Measurements from ENCODE around the gene DDX42. TPM values are rescaled to one million over a fixed set of nuclear protein-coding genes. Genes with fewer than 3 reads are reported as not detected.

Gene DDX42
- total and polyA plus RNA-seq, 3 experiments from 2014 or later = 16.9 to 122 (median 103) TPM

- DNase-seq = no peak
- Histone ChIP-seq H3K9me3 (ENCODE audit: low read length) (no peaks in the 10 kb centered on the region), H3K27ac (ENCODE audit: low read depth, low read length) (no peak overlapping the region)
These were observed 24.7 kb downstream of the DDX42 start for GRCh38 chr17:63798572-63799106.

DNA sequence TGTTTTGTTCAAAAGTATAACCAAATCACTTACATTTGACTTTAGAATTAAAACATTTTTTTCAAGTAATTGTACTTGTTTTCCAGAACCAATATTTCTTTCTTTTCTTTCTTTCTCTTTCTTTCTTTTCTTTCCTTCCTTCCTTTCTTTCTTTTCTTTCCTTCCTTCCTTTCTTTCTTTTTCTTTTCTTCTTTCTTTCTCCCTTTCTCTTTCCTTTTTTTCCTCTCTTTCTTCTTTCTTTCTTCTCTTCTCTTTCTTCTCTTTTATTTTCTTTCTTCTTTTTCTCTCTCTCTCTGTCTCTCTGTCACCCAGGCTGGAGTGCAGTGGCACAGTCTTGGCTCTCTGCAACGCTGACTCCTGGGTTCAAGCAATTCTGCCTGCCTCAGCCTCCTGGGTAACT is 26.8 kb downstream of the DDX42 start:
- H3K27me3 ChIP-seq (ENCODE audit: insufficient read depth, low read length, poor library complexity, severe bottlenecking) = no peaks in the 10 kb centered on the region
- no peaks in the 10 kb centered on the region for H3K9me3 ChIP-seq (ENCODE audit: low read length)
- DNase-seq = no peak
- peaks cover 60% of the 10 kb centered on the region for H3K36me3 ChIP-seq (ENCODE audit: insufficient read depth, low read length)
- no peaks in the 10 kb centered on the region for H3K27me3 Mint-ChIP-seq
- no peak overlapping the region for H3K4me3 ChIP-seq (ENCODE audit: low read length)
- H3K4me1 Mint-ChIP-seq = peaks cover 0 to 6% (median 1%) of the 10 kb centered on the region in 3 donors
- peak overlapping the region in 1 of 8 donors; percentile 50 for H3K27ac Mint-ChIP-seq
- no peaks in the 10 kb centered on the region for H3K9me3 Mint-ChIP-seq
- H3K4me3 Mint-ChIP-seq = no peak overlapping the region
- H3K36me3 Mint-ChIP-seq = peaks cover 12 to 85% (median 24%) of the 10 kb centered on the region in 3 donors
- POLR2A ChIA-PET = no interaction called here
- H3K4me1 ChIP-seq (ENCODE audit: insufficient read depth, low read length) = no peaks in the 10 kb centered on the region
- no peak overlapping the region for H3K27ac ChIP-seq (ENCODE audit: low read depth, low read length)
- CTCF ChIA-PET = no interaction called here

More at GRCh38 chr17:63798572-63799106, 24.7 kb downstream of the DDX42 start:
- Histone ChIP-seq H3K27me3 (ENCODE audit: insufficient read depth, low read length, poor library complexity, severe bottlenecking) (no peaks in the 10 kb centered on the region), H3K36me3 (ENCODE audit: insufficient read depth, low read length) (peaks cover 61% of the 10 kb centered on the region), H3K4me1 (ENCODE audit: insufficient read depth, low read length) (no peaks in the 10 kb centered on the region), H3K4me3 (ENCODE audit: low read length) (no peak overlapping the region)
- peaks cover 16 to 87% (median 18%) of the 10 kb centered on the region in 3 donors for H3K36me3 Mint-ChIP-seq
- H3K27ac Mint-ChIP-seq = peak overlapping the region in 1 of 8 donors; percentile 4
- no peaks in the 10 kb centered on the region for H3K9me3 Mint-ChIP-seq
- H3K27me3 Mint-ChIP-seq = no peaks in the 10 kb centered on the region
- ChIA-PET CTCF (no interaction called here), POLR2A (no interaction called here)
- H3K4me1 Mint-ChIP-seq = peaks cover 0 to 8% (median 0%) of the 10 kb centered on the region in 3 donors
- no peak overlapping the region for H3K4me3 Mint-ChIP-seq

DNA sequence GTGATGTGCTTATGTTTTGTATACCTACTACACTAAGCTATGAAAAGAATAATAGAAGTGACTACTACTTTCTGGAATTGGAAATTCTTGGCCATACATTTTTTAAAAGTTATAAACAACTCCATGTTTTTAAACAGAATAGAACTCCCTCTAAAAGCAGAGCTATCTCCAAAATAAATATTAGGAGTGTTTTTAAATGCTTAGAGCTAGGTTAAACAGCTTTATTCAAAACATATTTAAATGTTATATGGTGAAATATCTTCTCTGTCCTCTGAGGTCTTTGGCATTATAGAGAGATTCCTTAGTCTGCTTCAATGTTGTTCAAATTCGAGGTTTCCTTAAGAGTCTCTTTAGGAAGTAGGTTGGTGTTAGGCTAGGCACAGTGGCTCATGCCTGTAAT is 30.4 kb downstream of the DDX42 start:
- peak overlapping the region in 5 of 8 donors; percentile 36 to 93 (median 56) for H3K27ac Mint-ChIP-seq
- peaks cover 12 to 80% (median 33%) of the 10 kb centered on the region in 3 donors for H3K36me3 Mint-ChIP-seq
- Histone ChIP-seq H3K27ac (ENCODE audit: low read depth, low read length) (no peak overlapping the region), H3K9me3 (ENCODE audit: low read length) (no peaks in the 10 kb centered on the region), H3K4me1 (ENCODE audit: insufficient read depth, low read length) (no peaks in the 10 kb centered on the region), H3K27me3 (ENCODE audit: insufficient read depth, low read length, poor library complexity, severe bottlenecking) (no peaks in the 10 kb centered on the region), H3K4me3 (ENCODE audit: low read length) (no peak overlapping the region), H3K36me3 (ENCODE audit: insufficient read depth, low read length) (peaks cover 57% of the 10 kb centered on the region)
- ChIA-PET CTCF (no interaction called here), POLR2A (no interaction called here)
- DNase-seq = no peak
- H3K27me3 Mint-ChIP-seq = no peaks in the 10 kb centered on the region
- H3K4me1 Mint-ChIP-seq = peaks cover 0 to 5% (median 3%) of the 10 kb centered on the region in 3 donors
- no peaks in the 10 kb centered on the region for H3K9me3 Mint-ChIP-seq
- H3K4me3 Mint-ChIP-seq = no peak overlapping the region

GRCh38 chr17:63805591-63805990 is 31.6 kb downstream of the DDX42 start:
- Mint-ChIP-seq H3K27ac (peak overlapping the region in 2 of 8 donors; percentile 57 to 66), H3K27me3 (no peaks in the 10 kb centered on the region), H3K9me3 (no peaks in the 10 kb centered on the region), H3K4me1 (peaks cover 0 to 5% (median 3%) of the 10 kb centered on the region in 3 donors), H3K36me3 (peaks cover 4 to 78% (median 41%) of the 10 kb centered on the region in 3 donors), H3K4me3 (no peak overlapping the region)
- DNase-seq = no peak
- ChIA-PET POLR2A (no interaction called here), CTCF (interaction anchor here (0.5 kb wide), 1 partner anchor 43 kb away, joined by 3 read pairs; no protein-coding TSS in a partner anchor)
- Histone ChIP-seq H3K4me3 (ENCODE audit: low read length) (no peak overlapping the region), H3K27me3 (ENCODE audit: insufficient read depth, low read length, poor library complexity, severe bottlenecking) (no peaks in the 10 kb centered on the region), H3K27ac (ENCODE audit: low read depth, low read length) (no peak overlapping the region), H3K9me3 (ENCODE audit: low read length) (no peaks in the 10 kb centered on the region), H3K4me1 (ENCODE audit: insufficient read depth, low read length) (no peaks in the 10 kb centered on the region), H3K36me3 (ENCODE audit: insufficient read depth, low read length) (peaks cover 59% of the 10 kb centered on the region)

- H3K36me3 Mint-ChIP-seq = peaks cover 0 to 92% (median 51%) of the 10 kb centered on the region in 3 donors
These were observed 36.0 kb downstream of the DDX42 start for GRCh38 chr17:63809970-63810369.

DNA sequence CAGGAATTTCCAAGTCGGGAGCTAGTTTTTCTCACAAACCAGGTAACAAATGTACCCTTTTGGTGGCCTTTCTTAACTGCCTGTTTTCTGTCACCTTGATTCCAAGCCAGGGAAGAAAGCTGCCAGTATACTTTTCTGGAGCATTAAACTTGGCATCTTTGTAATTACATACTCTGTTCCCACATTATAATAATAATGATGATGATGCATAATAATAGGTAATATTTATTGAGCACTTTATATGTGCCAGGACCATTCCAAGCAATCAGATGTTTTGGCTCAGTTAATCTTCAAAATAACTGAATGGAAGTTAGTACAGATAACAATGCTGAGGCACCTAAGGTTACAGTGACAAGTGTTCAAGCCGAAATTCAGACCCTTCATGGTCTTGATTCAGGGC is 42.2 kb downstream of the DDX42 start:
- peaks cover 0 to 100% (median 30%) of the 10 kb centered on the region in 3 donors for H3K36me3 Mint-ChIP-seq
- H3K27me3 Mint-ChIP-seq = no peaks in the 10 kb centered on the region
- no peak overlapping the region for H3K27ac ChIP-seq (ENCODE audit: low read depth, low read length)
- no peak overlapping the region for H3K4me3 ChIP-seq (ENCODE audit: low read length)
- H3K9me3 Mint-ChIP-seq = no peaks in the 10 kb centered on the region
- H3K4me3 Mint-ChIP-seq = no peak overlapping the region
- H3K36me3 ChIP-seq (ENCODE audit: insufficient read depth, low read length) = peaks cover 87% of the 10 kb centered on the region
- ChIA-PET CTCF (no interaction called here), POLR2A (interaction anchor here (1.4 kb wide), 1 partner anchor 10 kb away, joined by 3 read pairs; no protein-coding TSS in a partner anchor)
- no peak for DNase-seq
- no peaks in the 10 kb centered on the region for H3K9me3 ChIP-seq (ENCODE audit: low read length)
- H3K27ac Mint-ChIP-seq = peak overlapping the region in 1 of 8 donors; percentile 54
- peaks cover 5% of the 10 kb centered on the region for H3K4me1 ChIP-seq (ENCODE audit: insufficient read depth, low read length)
- no peaks in the 10 kb centered on the region for H3K27me3 ChIP-seq (ENCODE audit: insufficient read depth, low read length, poor library complexity, severe bottlenecking)
- H3K4me1 Mint-ChIP-seq = peaks cover 0 to 6% (median under 1%) of the 10 kb centered on the region in 3 donors

More at GRCh38 chr17:63809970-63810369, 36.0 kb downstream of the DDX42 start:
- no peak overlapping the region for H3K4me3 ChIP-seq (ENCODE audit: low read length)
- H3K27me3 ChIP-seq (ENCODE audit: insufficient read depth, low read length, poor library complexity, severe bottlenecking) = no peaks in the 10 kb centered on the region
- H3K36me3 ChIP-seq (ENCODE audit: insufficient read depth, low read length) = peaks cover 80% of the 10 kb centered on the region
- no peaks in the 10 kb centered on the region for H3K9me3 ChIP-seq (ENCODE audit: low read length)
- H3K27me3 Mint-ChIP-seq = no peaks in the 10 kb centered on the region
- no peaks in the 10 kb centered on the region for H3K9me3 Mint-ChIP-seq
- POLR2A ChIA-PET = no interaction called here
- H3K4me1 ChIP-seq (ENCODE audit: insufficient read depth, low read length) = no peaks in the 10 kb centered on the region
- no peak overlapping the region for H3K27ac ChIP-seq (ENCODE audit: low read depth, low read length)
- no peak for DNase-seq
- no peak overlapping the region for H3K4me3 Mint-ChIP-seq
- peak overlapping the region in 1 of 8 donors; percentile 42 for H3K27ac Mint-ChIP-seq
- H3K4me1 Mint-ChIP-seq = peaks cover 0 to 5% (median 0%) of the 10 kb centered on the region in 3 donors
- CTCF ChIA-PET = no interaction called here

DNA sequence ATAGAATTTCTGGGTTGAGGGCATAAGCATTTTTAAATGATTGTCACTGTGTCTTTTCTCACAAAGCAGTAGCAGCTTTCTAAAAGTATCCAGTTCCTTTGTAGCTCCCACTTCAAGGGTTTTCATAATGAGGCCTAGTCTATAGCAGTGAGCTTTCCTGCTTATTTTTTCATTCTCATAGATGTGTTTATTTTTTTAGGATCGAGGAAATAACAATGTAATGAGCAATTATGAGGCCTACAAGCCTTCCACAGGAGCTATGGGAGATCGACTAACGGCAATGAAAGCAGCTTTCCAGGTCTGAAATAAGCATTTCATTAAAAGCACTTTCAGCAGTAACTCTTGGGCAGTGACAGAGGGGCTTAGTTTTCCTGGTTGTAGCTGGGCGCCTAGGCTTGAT is 42.7 kb downstream of the DDX42 start:
- H3K4me1 Mint-ChIP-seq = peaks cover under 1 to 6% (median 3%) of the 10 kb centered on the region in 3 donors
- Histone ChIP-seq H3K9me3 (ENCODE audit: low read length) (no peaks in the 10 kb centered on the region), H3K27me3 (ENCODE audit: insufficient read depth, low read length, poor library complexity, severe bottlenecking) (no peaks in the 10 kb centered on the region), H3K4me3 (ENCODE audit: low read length) (no peak overlapping the region), H3K4me1 (ENCODE audit: insufficient read depth, low read length) (peaks cover 5% of the 10 kb centered on the region), H3K36me3 (ENCODE audit: insufficient read depth, low read length) (peaks cover 87% of the 10 kb centered on the region), H3K27ac (ENCODE audit: low read depth, low read length) (no peak overlapping the region)
- no peak for DNase-seq
- no peaks in the 10 kb centered on the region for H3K9me3 Mint-ChIP-seq
- ChIA-PET POLR2A (interaction anchor here (1.4 kb wide), 1 partner anchor 10 kb away, joined by 3 read pairs; no protein-coding TSS in a partner anchor), CTCF (no interaction called here)
- peak overlapping the region in 3 of 8 donors; percentile 13 to 74 (median 15) for H3K27ac Mint-ChIP-seq
- no peaks in the 10 kb centered on the region for H3K27me3 Mint-ChIP-seq
- H3K36me3 Mint-ChIP-seq = peaks cover 0 to 100% (median 29%) of the 10 kb centered on the region in 3 donors
- no peak overlapping the region for H3K4me3 Mint-ChIP-seq

GRCh38 chr17:63817736-63818385 is 43.9 kb downstream of the DDX42 start:
- Histone ChIP-seq H3K4me1 (ENCODE audit: insufficient read depth, low read length) (peaks cover 5% of the 10 kb centered on the region), H3K9me3 (ENCODE audit: low read length) (no peaks in the 10 kb centered on the region), H3K4me3 (ENCODE audit: low read length) (no peak overlapping the region), H3K36me3 (ENCODE audit: insufficient read depth, low read length) (peaks cover 89% of the 10 kb centered on the region), H3K27me3 (ENCODE audit: insufficient read depth, low read length, poor library complexity, severe bottlenecking) (no peaks in the 10 kb centered on the region), H3K27ac (ENCODE audit: low read depth, low read length) (no peak overlapping the region)
- Mint-ChIP-seq H3K27me3 (no peaks in the 10 kb centered on the region), H3K27ac (peak overlapping the region in 5 of 8 donors; percentile 15 to 95 (median 47)), H3K36me3 (peaks cover 0 to 100% (median 31%) of the 10 kb centered on the region in 3 donors), H3K4me3 (no peak overlapping the region), H3K9me3 (no peaks in the 10 kb centered on the region), H3K4me1 (peaks cover 5 to 13% (median 7%) of the 10 kb centered on the region in 3 donors)
- DNase-seq = no peak
- CTCF ChIA-PET = interaction anchor here (0.8 to 1.8 kb wide), 2 partner anchors 17 to 31 kb away, joined by 4 to 5 read pairs; no protein-coding TSS in a partner anchor
- POLR2A ChIA-PET = interaction anchor here (0.6 kb wide), 1 partner anchor 759 kb away, joined by 8 read pairs; no protein-coding TSS in a partner anchor
